ENCODE data around the gene DOCK2. TPM values are rescaled to one million over a fixed set of nuclear protein-coding genes. Genes with fewer than 3 reads are reported as not detected.
"Not testable (repeated sequence)": the region's sequence is repeated elsewhere in the genome, so short reads cannot be mapped to it uniquely, and the experiment has no call there.

DOCK2 gene
- total RNA-seq, 1 experiment from 2014 or later, result not detected

- intact Hi-C loops (cut with micrococcal nuclease; ENCODE audit: unreplicated experiment), result no loop called here
- Mint-ChIP-seq H3K27me3 (ENCODE audit: unreplicated experiment) (peaks cover 85% of the 10 kb centered on the region), H3K4me3 (ENCODE audit: low read depth, unreplicated experiment) (no peak overlapping the region), H3K27ac (ENCODE audit: unreplicated experiment) (no peak overlapping the region), H3K9me3 (ENCODE audit: low read depth, unreplicated experiment) (no peaks in the 10 kb centered on the region), H3K4me1 (ENCODE audit: low read depth, unreplicated experiment) (no peaks in the 10 kb centered on the region), H3K36me3 (ENCODE audit: insufficient read depth, unreplicated experiment) (no peaks in the 10 kb centered on the region)
- CTCF ChIA-PET, result no interaction called here
- TF ChIP-seq, protein P1, sequence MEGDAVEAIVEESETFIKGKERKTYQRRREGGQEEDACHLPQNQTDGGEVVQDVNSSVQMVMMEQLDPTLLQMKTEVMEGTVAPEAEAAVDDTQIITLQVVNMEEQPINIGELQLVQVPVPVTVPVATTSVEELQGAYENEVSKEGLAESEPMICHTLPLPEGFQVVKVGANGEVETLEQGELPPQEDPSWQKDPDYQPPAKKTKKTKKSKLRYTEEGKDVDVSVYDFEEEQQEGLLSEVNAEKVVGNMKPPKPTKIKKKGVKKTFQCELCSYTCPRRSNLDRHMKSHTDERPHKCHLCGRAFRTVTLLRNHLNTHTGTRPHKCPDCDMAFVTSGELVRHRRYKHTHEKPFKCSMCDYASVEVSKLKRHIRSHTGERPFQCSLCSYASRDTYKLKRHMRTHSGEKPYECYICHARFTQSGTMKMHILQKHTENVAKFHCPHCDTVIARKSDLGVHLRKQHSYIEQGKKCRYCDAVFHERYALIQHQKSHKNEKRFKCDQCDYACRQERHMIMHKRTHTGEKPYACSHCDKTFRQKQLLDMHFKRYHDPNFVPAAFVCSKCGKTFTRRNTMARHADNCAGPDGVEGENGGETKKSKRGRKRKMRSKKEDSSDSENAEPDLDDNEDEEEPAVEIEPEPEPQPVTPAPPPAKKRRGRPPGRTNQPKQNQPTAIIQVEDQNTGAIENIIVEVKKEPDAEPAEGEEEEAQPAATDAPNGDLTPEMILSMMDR (IDR thresholded peaks at IDR 0.05; ENCODE audit: unreplicated experiment), result no peak
- no TSS peak for BruUV-seq (replicated peaks)
- DNase-seq, result no peak
Measured at GRCh38 chr5:169748174-169748573, 111.1 kb downstream of the DOCK2 start.

DNA sequence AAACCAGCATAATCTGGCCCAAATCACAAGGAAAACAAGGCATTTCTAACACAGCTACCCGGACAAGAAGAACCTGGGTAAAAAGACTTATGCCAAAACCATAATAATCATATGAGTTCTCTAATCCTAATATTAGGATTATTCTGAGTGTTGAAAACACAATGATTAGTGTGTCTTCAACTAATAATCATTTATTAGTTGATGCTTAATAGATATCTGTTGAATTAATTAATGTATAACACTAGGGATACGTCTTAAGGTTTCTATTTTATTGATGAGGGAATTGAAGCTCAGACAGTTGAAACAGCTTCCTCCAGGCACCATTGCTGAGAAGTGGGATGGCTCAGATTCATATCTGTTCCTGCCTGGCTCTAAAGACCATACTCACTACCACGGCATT lies 112.2 kb downstream of the DOCK2 start:
- H3K27ac Mint-ChIP-seq (ENCODE audit: unreplicated experiment), result no peak overlapping the region
- no TSS peak for BruUV-seq (replicated peaks)
- no peaks in the 10 kb centered on the region for H3K36me3 Mint-ChIP-seq (ENCODE audit: insufficient read depth, unreplicated experiment)
- TF ChIP-seq, protein P1 (IDR thresholded peaks at IDR 0.05; ENCODE audit: unreplicated experiment), result no peak
- intact Hi-C loops (cut with micrococcal nuclease; ENCODE audit: unreplicated experiment), result no loop called here
- CTCF ChIA-PET, result no interaction called here
- H3K9me3 Mint-ChIP-seq (ENCODE audit: low read depth, unreplicated experiment), result no peaks in the 10 kb centered on the region
- peaks cover 82% of the 10 kb centered on the region for H3K27me3 Mint-ChIP-seq (ENCODE audit: unreplicated experiment)
- H3K4me1 Mint-ChIP-seq (ENCODE audit: low read depth, unreplicated experiment), result no peaks in the 10 kb centered on the region
- no peak overlapping the region for H3K4me3 Mint-ChIP-seq (ENCODE audit: low read depth, unreplicated experiment)
- no peak for DNase-seq

DNA sequence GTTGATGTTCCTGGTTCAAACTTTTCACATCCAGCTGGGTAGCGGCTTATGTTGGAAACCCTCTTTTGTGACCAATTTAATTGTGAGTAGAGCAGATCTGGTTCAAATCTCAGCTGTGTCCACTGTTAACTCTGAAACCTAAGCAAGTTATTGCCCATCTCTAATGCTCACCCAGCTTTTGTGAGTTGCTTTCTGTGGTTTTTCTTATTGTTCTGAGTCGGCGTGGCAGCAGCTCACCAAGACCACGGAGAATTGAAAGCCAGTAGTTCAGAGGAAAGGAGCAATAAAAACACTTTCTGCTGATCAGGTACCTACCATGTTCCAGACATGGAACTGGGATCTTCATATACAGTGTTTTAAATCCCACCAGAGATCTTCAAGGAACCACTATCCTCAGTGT lies 114.4 kb downstream of the DOCK2 start:
- Mint-ChIP-seq H3K4me1 (ENCODE audit: low read depth, unreplicated experiment) (no peaks in the 10 kb centered on the region), H3K27ac (ENCODE audit: unreplicated experiment) (no peak overlapping the region), H3K27me3 (ENCODE audit: unreplicated experiment) (peaks cover 67% of the 10 kb centered on the region), H3K9me3 (ENCODE audit: low read depth, unreplicated experiment) (no peaks in the 10 kb centered on the region), H3K36me3 (ENCODE audit: insufficient read depth, unreplicated experiment) (no peaks in the 10 kb centered on the region), H3K4me3 (ENCODE audit: low read depth, unreplicated experiment) (no peak overlapping the region)
- TF ChIP-seq, protein P1 (IDR thresholded peaks at IDR 0.05; ENCODE audit: unreplicated experiment), result no peak
- DNase-seq, result no peak
- intact Hi-C loops (cut with micrococcal nuclease; ENCODE audit: unreplicated experiment), result no loop called here
- CTCF ChIA-PET, result no interaction called here
- no TSS peak for BruUV-seq (replicated peaks)

DNA sequence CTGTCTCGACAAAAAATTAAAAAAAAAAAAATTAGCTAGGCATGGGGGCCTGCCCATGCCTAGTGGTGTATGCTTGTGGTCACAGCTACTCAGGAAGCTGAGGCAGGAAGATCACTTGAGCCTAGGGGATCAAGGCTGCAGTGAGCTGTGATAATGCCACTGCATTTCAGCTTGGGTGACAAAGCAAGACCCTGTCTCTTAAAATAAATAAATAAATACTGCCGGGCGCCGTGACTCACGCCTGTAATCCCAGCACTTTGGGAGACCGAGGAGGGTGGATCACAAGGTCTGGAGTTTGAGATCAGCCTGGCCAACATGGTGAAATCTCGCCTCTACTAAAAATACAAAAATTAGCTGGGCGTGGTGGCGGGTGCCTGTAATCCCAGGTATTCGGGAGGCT lies 115.5 kb downstream of the DOCK2 start:
- H3K27ac Mint-ChIP-seq (ENCODE audit: unreplicated experiment); DNase-seq; H3K36me3 Mint-ChIP-seq (ENCODE audit: insufficient read depth, unreplicated experiment); H3K4me3 Mint-ChIP-seq (ENCODE audit: low read depth, unreplicated experiment); CTCF ChIA-PET; H3K9me3 Mint-ChIP-seq (ENCODE audit: low read depth, unreplicated experiment); intact Hi-C loops (cut with micrococcal nuclease; ENCODE audit: unreplicated experiment); H3K4me1 Mint-ChIP-seq (ENCODE audit: low read depth, unreplicated experiment); BruUV-seq (replicated peaks): not testable (repeated sequence)
- H3K27me3 Mint-ChIP-seq (ENCODE audit: unreplicated experiment), result peaks cover 63% of the 10 kb centered on the region

DNA sequence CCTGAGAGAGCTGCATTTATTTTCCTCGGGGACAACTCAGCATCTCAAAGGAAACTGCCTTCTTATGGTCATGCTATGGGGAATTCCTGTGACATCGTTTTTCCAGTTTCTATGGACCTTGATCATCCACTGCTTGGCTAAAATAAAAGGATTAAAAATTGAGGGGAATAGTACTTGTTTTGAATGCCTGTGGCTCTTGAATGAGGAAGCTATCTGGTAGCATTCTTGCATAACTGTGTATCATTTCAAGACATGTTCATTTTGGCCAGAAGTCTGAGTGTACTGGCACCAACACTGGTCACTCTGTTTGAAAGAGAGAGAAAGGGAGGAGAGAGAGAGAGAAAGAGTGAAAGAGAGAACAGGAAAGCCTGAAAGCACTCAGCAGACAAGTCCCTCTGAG lies 116.7 kb downstream of the DOCK2 start:
- no peaks in the 10 kb centered on the region for H3K36me3 Mint-ChIP-seq (ENCODE audit: insufficient read depth, unreplicated experiment)
- BruUV-seq (replicated peaks), result no TSS peak
- peaks cover 50% of the 10 kb centered on the region for H3K27me3 Mint-ChIP-seq (ENCODE audit: unreplicated experiment)
- TF ChIP-seq, protein P1 (IDR thresholded peaks at IDR 0.05; ENCODE audit: unreplicated experiment), result no peak
- no peak for DNase-seq
- CTCF ChIA-PET, result no interaction called here
- intact Hi-C loops (cut with micrococcal nuclease; ENCODE audit: unreplicated experiment), result no loop called here
- no peak overlapping the region for H3K27ac Mint-ChIP-seq (ENCODE audit: unreplicated experiment)
- H3K4me3 Mint-ChIP-seq (ENCODE audit: low read depth, unreplicated experiment), result no peak overlapping the region
- H3K9me3 Mint-ChIP-seq (ENCODE audit: low read depth, unreplicated experiment), result no peaks in the 10 kb centered on the region
- H3K4me1 Mint-ChIP-seq (ENCODE audit: low read depth, unreplicated experiment), result no peaks in the 10 kb centered on the region

Data from Calu3 (cell line).